GM18511 (cell line): ENCODE data around the gene KRTAP3-2.

Experiments used
- ATAC-seq: cut with Tn5 transposase; IDR thresholded peaks from one replicate; pipeline ENCODE4 v1.9.1; 2021; ENCODE audit warnings: mild to moderate bottlenecking, moderate library complexity; ENCODE audit not compliant: unreplicated experiment

Gene KRTAP3-2

GRCh38 chr17:40974366-40974765, 25.3 kb downstream of the KRTAP3-2 start:
- no peak for ATAC-seq

- no peak for ATAC-seq
Measured at GRCh38 chr17:40967582-40967981, 32.1 kb downstream of the KRTAP3-2 start.

GRCh38 chr17:40966848-40967247, 32.9 kb downstream of the KRTAP3-2 start, which contains the start of gene KRT39:
Gene KRT39 (minus strand): TSS chr17:40966948. CDS start chr17:40966856, 92 bp downstream.
- ATAC-seq: no peak

GRCh38 chr17:40963838-40964237, 35.9 kb downstream of the KRTAP3-2 start:
- ATAC-seq: no peak

GRCh38 chr17:40962059-40962561, 37.6 kb downstream of the KRTAP3-2 start:
- no peak for ATAC-seq

DNA sequence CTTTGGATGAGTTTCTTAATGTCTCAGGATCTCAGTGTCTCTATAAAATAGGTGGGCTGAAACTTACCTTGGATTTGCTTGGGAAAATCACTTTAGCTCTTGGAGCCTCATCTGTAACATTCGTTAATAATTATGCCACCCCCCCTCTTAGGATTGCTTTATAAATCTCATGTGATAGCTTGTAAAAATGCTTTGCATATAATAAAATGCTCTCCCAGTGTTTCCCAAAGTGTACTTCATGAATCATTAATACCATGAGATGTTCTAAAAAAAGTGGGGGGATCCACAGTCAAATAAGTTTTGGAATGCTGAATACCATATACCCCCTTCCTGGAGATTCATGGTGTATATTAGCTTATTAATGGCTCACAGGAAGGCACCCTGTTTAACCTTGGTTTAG, 38.1 kb downstream of the KRTAP3-2 start:
- no peak for ATAC-seq

GRCh38 chr17:40960144-40960543, 39.6 kb downstream of the KRTAP3-2 start:
- ATAC-seq: no peak

DNA sequence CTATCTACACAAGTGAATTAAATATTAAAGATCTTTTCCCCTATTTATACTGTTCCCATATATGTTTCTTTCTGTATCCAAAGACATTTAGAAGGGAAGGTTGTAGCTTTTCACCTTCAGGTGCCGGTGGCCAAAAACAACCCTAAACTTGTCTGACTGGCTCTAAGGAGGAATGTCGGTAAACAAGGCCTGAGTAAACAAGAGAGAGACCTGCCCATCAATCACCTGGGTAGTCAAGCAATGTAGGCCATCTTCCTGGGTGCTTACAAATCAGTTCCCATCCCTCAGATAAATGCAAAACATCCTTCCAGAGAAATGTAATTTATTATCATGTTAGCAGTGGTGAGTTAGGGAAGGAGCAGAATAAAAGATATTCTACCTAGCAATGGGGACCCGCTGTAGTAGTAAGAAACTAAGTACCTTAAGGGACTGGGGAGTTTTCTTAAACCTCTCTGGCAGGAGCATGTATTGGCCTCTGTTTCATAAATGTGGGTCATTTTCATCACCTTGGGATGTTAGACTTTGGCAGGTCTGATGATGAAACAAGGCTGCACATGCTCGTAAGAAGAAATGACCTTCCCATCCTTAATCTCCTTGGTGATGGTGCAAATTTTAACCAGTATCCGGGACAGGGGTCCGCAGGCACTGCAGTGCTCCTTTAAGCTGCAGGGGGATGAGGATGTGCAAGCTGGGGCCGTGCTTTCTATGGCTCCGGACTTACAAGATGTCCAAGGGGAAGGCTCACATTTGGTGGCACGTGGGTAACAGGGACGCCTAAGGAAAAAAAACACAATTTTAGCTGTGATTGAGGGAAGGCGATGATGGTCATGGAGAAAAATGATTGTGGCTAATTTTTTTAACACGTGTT, 41.4 kb downstream of the KRTAP3-2 start:
- no peak for ATAC-seq

DNA sequence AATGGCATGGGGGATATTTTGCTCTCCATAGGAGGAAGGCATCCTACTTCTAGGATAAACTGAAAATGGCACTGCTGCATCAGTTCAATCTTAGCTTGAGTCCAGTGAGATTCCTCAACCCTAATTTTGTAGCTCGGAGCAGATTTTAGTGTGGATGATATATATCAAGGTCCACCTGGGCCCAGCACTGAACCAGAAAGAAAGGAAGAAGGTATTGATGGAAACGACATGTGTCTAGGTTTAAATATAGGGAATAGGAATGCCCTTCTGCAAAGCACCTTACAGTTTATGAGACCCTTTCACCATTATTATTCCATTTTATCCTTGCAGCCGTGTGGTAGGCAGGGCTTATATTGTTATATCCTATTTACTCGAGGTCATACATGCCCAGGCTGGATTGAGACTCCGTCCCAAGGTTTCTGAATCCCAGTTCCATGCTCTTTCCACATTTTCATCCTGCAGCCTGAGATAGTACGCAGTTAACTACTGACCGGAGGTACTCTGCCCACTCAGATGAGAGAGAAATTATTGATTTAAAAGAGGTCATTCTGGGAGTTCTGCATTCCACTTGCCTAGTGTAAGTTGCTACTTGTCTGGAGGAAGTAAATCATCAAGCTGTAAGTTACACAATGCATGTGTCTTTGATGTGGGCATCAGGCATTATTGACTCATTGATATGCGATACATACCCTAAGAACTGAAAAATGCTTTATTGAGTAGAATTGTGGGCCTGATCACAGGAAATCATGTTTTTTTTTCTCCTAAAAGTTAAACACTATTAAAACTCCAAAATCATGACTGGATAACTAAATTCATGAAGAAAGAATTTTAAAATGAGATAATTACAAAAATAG, 43.1 kb downstream of the KRTAP3-2 start:
- ATAC-seq: no peak

DNA sequence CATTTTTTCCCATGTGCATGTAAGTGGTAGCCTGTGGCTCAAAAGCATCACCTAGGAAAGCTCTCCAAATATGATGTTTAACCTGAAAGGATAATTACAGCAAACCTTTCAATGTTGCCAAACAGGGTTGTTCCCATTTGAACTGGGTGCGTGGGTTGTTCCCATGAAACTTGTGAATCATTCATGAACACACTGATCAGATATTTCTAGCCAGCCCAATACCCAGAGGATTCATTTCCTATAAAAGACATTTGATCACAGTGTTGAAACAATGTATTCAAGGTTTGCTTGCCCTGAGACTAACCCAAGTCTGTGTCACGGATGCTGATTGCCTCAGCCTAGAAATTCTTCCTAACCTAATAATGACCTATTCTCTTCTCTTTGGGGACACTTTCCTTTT, 45.8 kb downstream of the KRTAP3-2 start:
- no peak for ATAC-seq

GRCh38 chr17:40952661-40953060, 47.0 kb downstream of the KRTAP3-2 start:
- ATAC-seq: no peak

DNA sequence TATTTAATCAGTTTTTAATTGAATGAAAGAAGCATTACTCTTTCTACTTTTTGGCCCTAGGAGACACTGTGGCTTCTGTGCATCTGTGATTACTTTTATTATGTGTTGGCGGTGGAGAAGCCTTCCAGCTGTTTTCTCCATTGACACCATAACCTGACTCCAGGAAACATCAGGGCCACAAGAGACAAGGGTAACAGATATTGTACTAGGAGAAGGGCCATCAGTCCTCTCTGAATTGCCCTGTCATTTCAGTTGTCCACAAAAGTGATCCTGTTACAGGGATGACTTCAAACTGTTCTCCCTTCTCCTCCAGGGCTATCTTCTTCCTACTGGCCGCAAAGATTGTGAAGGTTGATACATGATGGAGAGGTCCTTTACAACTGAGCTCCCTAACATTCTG, 47.6 kb downstream of the KRTAP3-2 start:
- ATAC-seq: no peak

- ATAC-seq: no peak
Measured at GRCh38 chr17:40951011-40951622, 48.6 kb downstream of the KRTAP3-2 start.

DNA sequence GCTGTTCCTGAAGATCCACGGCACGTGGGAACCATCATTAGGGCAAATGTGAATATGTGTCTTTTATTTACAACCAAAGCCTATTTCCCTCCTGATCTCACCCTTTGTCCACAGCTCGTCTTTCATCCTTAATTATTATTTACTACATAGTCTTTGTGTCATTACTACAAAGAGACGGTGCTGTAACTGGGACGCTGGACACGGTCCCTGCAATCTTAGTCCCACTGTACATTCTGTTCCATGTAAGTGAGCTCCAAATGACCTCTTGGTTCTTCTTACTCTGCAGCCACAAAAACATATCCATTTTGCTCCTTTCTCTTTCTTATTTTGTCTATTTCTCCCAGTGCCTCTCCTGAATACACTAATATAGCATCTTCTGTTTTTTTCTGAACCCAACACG, 49.5 kb downstream of the KRTAP3-2 start:
- ATAC-seq: no peak

DNA sequence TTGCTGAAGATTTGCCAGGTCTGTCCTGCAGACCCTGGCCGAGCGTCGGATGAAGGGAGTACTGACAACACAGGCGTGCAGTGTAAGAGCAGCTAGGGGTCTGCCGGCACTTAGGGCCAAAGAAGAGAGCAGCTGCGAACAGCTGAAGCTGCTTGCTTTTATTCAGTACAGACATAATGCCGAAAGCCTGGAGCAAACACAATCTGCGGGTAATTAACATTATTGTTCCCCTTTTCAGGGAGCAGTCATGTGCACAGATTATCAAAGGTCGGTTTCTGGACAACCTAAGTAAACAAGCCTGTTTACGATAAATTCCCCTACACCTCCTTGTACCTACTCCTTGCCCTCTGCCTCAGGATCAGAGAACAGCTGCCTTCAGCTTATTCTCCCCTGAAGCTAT, 50.3 kb downstream of the KRTAP3-2 start:
- no peak for ATAC-seq
